COLO668 (cell line): ENCODE data around the gene ADAMTS2.

Experiments used
- DNase-seq: peaks from one replicate; lab custom pipeline; 2025; ENCODE audit not compliant: unreplicated experiment; lab: John Stamatoyannopoulos, UW

ADAMTS2 gene

DNA sequence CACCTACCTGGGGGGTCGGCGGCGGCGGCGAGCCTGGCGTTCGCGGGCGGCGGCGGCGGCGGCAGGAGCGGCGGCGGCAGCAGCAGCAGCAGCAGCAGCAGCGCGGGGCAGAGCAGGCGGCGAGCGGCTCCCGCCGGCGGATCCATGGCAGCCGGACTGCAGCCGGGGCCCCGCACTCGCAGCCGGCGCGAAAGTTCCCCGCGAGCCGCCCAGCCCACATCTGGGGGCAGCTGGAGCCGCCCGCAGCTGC, 153 bp downstream of the ADAMTS2 start:
- peak; percentile 10 for DNase-seq

GRCh38 chr5:179344431-179345182, 654 bp downstream of the ADAMTS2 start:
- no peak for DNase-seq

- DNase-seq, result no peak
Observed at GRCh38 chr5:179343719-179344430, 1.4 kb downstream of the ADAMTS2 start.

DNA sequence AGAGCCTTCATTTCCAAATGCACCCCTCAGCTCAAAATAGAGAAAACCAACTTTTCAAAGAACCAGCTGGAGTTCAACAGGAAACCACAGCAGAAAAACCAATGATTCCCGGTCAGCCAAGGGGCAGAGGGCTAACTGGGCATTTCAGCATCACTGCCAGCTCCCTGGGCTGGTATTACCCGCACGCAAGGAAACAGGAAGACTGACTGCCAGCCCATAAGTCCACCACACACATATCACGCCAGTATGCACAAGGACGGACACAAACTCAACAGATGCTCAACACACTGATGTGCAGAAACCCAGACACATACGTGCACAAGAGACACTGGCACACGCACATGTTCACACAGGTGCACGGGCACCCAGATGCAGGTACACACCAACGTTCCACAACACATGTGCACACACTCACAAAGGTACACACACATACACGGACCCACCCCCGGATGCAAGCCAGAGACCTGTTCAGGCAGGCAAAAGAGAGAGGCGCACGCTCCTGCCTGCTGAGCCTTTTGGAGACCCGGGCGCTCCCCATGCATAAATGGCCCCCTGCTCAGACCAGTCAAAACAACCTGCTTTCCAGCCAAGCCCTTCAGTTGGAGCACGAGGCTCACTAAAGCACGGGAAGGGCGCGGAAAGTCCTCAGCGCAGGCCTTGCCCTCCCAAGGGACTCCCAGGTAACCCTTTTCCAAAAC, 2.1 kb downstream of the ADAMTS2 start:
- DNase-seq, result no peak

GRCh38 chr5:179342577-179342976, 2.7 kb downstream of the ADAMTS2 start:
- DNase-seq, result no peak

- DNase-seq, result no peak
Observed at GRCh38 chr5:179340465-179340864, 4.8 kb downstream of the ADAMTS2 start.

DNA sequence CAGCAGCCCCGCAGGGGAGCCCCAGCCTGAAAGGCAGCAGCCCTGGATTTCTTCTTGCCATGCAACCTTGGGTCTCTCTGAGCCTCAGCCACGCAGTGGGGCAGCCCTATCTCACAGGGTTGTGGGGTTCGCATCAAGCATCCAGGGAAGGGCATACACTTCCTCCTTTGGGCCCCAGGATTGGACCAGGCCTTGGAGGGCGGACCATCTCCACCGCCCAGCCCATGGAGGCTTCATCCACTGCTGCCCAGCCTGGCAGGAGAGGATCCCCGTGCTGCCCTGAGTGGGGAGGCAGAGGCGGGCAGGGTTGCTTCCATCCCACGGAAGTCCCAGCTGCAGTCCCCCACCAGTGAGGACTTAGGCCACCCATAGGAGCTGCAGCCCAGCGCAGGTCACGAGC, 5.3 kb downstream of the ADAMTS2 start:
- DNase-seq, result no peak

DNA sequence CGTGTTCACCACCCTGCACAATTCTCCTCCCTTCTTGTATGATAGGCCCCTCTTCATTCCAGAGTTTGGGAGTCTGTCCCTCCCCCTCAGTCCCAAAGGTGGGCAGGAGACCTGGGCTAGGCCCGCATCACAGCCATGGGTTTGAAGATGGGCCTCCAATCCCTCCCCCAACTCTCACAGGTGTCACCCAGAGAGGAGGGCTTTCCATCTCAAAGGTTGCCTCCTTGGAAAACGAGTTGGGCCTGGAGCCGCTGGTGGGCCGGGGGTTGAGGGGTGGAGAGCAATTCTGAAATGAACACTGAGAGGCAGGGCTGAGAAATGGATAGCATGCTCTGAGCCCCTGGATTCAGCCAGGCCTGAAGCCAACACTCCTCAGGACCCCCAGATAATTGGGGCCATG, 6.2 kb downstream of the ADAMTS2 start:
- DNase-seq, result no peak

- no peak for DNase-seq
Observed at GRCh38 chr5:179337796-179338676, 7.2 kb downstream of the ADAMTS2 start.

DNA sequence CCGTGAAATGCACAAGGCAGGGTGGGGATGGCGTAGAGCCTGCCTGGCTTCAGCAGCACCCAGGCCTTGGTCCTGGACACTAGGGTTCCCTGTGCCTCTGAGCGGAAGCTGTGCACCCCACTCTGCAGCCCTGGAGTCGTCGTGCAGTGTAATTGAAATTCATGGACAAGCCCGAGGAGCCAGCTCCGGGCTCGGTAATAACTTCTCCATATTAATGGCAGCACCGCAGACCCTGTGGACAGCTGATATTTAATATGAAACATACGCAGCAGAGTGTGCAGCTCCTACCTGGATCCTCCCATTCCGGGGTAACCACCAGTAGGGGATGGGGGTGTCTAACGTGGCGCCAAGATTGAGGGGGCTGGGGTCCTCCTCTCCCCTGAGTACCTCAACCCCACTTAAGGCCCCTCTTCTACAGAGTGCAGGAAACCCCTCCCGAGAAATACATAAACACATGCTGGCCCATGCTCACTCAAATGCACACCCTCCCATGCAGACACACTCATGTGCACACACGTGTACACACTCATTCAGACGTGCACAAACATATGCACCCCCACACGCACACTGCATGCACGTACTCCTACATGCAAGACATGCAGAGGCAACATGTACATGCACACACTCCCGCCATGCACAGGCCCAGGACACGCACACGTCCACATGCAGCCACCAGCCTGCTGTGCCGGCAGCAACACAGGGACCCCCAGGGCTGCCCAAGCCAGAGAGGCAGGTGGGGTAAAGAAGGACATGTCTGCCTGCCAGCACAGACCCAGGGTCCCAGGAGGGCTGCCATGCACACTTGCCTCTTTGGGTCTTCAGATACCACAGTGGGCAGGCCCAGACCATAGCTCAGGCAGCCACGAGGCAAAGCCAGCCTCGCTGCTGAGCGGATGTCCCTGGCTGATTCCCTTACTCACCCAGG, 8.1 kb downstream of the ADAMTS2 start:
- no peak for DNase-seq

DNA sequence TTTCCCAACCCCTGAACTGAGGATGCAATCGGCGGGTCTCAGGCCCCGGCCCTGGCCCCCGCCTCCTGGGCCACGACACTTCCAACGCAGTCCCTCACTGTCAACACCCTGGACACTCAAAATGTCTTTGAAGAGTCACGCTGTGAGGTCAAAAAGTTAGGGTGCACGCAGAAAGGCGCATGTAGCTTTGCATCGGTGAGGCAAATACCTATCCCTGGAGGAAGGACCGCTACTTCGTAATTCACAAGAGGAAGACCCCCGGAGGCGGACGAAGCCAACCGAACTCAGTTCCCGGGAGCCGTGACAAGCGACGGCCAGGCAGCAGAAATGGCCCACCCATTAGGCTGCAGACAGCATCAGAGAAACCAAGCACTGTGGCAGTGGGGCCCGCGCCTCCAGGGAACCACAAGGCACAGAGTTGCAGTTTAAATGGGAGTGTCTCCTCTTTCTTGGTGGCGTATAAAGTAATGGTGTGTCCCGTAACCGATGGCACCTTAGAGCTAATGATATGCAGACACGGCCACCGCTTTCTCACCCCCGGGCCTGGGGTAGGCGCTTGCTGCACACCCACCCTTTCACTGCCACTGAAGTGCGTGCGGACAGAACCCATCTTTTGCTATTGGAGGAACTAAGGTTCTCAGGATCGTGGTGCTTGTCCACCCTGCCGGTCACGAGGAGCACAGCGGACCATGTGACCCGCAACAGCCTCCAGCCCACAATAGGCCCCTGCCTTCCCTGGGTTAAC, 9.0 kb downstream of the ADAMTS2 start:
- DNase-seq, result no peak

- DNase-seq, result no peak
Observed at GRCh38 chr5:179333796-179334761, 11.2 kb downstream of the ADAMTS2 start.

- DNase-seq, result no peak
Observed at GRCh38 chr5:179332741-179333290, 12.4 kb downstream of the ADAMTS2 start.

DNA sequence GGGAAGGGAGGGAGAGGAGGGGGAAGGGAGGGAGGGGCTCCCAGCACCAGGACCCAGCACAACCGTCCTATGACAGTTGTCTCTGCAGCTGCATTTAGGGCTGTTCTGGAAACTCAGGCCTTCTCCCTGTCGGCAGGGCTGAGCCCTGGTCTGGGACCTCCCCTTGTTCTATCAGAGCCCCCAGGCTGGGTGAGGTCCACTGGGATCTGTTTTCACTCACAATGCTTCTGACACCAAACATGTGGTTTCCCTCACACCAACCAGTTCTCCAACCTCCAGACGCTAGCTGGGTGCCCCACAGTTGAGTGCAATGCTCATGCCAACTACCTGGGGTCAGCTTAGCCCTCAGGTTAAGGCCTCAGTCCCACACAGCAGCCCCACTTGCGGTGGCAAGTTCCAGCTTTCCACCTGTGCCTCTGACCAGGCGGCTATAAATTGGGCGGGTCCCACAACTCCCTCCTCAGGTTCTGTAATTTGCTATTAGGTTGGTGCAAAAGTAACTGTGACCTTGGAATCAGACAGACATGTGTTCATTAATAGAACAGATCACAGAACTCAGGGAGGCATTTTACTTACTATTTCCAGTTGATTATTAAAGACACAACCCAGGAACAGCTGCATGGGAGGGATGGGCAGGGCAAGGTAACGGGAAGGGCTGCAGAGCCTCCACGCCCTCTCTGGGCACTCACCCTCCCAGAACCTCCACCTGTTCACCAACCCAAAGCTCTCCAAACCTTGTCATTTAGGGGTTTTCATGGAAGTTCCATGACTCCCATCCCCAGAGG, 13.5 kb downstream of the ADAMTS2 start:
- DNase-seq, result no peak

GRCh38 chr5:179330186-179330900, 14.9 kb downstream of the ADAMTS2 start:
- DNase-seq, result no peak

- no peak for DNase-seq
Observed at GRCh38 chr5:179328291-179328690, 17.0 kb downstream of the ADAMTS2 start.
